GM12801 (cell line): Measurements from ENCODE around the gene ITGAD.

ENCODE experiments used
- TF ChIP-seq, protein P1 (sequence below): IDR thresholded peaks from one replicate; pipeline ENCODE4 v1.5.1; 2011; ENCODE audit warnings: control low read depth; ENCODE audit not compliant: insufficient read length; ENCODE audit errors: extremely low read depth

Gene ITGAD

DNA sequence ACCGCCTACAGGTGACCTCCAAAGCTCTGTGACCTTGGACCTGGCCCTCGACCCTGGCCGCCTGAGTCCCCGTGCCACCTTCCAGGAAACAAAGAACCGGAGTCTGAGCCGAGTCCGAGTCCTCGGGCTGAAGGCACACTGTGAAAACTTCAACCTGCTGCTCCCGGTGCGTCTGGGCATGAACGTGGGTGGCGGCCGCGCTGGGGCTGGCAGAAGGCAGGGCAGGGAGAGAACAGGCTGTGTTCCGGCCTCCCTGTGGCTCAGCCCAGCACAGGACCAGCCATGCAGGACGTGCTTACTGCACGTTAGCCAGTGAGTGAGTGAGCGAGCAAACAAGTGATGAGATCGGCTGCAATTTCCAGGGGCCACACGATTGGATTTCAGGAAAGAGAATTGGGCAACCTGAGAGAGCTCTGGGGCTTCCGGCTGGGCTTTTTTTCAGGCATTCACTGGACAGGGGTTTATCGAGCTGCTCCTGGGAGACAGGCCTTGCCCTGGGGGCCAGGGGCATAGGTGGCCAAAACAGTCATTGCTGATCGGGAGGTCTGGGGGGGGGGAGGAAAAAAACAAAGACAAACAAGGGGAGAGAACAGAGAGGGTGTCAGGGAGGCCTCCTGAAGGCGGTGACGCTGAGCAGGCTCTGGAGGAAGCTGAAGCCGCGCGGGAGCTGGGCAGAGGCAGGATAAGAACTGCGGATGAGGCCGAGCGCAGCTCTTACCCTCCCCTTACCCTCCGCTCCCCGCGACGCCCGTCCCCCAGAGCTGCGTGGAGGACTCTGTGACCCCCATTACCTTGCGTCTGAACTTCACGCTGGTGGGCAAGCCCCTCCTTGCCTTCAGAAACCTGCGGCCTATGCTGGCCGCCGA lies 21.3 kb upstream of the ITGAD start:
- TF ChIP-seq, protein P1, sequence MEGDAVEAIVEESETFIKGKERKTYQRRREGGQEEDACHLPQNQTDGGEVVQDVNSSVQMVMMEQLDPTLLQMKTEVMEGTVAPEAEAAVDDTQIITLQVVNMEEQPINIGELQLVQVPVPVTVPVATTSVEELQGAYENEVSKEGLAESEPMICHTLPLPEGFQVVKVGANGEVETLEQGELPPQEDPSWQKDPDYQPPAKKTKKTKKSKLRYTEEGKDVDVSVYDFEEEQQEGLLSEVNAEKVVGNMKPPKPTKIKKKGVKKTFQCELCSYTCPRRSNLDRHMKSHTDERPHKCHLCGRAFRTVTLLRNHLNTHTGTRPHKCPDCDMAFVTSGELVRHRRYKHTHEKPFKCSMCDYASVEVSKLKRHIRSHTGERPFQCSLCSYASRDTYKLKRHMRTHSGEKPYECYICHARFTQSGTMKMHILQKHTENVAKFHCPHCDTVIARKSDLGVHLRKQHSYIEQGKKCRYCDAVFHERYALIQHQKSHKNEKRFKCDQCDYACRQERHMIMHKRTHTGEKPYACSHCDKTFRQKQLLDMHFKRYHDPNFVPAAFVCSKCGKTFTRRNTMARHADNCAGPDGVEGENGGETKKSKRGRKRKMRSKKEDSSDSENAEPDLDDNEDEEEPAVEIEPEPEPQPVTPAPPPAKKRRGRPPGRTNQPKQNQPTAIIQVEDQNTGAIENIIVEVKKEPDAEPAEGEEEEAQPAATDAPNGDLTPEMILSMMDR = no peak

DNA sequence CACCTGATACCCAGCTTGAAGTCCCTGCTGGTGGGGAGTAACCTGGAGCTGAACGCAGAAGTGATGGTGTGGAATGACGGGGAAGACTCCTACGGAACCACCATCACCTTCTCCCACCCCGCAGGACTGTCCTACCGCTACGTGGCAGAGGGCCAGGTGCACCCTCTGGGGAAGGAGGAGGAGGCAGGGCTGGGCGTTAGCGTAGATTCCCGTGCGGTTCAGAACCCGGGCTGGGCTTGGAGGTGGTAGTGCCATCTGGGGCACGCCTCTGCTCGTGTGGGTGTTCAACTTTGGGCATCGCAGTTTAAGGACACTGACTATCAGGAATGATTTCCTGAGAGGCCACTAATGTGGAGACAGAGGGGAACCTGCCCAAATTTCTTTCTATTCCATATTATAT lies 19.9 kb upstream of the ITGAD start:
- TF ChIP-seq, protein P1 = no peak

DNA sequence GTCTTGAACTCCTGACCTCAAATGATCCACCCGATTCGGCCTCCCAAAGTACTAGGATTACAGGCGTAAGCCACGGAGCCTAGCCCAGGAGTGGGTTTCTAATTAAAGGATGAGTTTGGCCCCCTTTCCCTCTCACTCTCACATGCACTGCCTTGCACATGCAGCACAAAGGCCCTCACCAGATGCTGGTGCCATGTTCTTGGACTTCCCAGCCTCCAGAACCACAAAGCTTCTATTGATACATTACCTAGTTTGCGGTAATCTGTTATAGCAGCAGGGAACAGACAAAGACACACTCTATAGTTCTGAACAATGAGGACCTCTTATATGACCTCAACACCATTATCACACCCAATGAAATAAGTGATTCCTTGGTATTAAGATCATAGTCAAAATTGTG lies 17.9 kb upstream of the ITGAD start:
- TF ChIP-seq, protein P1 = no peak

DNA sequence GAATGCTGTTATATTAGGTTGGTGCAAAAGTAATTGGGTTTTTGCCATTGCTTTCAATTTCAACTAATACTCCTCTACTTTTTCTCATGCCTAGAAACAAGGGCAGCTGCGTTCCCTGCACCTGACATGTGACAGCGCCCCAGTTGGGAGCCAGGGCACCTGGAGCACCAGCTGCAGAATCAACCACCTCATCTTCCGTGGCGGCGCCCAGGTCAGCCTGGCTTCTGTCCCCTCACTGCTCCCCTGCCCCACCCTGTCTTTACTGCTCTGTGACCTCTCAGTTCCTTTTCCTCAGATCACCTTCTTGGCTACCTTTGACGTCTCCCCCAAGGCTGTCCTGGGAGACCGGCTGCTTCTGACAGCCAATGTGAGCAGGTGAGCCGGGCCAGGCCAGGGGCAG lies 16.4 kb upstream of the ITGAD start:
- TF ChIP-seq, protein P1 = no peak

DNA sequence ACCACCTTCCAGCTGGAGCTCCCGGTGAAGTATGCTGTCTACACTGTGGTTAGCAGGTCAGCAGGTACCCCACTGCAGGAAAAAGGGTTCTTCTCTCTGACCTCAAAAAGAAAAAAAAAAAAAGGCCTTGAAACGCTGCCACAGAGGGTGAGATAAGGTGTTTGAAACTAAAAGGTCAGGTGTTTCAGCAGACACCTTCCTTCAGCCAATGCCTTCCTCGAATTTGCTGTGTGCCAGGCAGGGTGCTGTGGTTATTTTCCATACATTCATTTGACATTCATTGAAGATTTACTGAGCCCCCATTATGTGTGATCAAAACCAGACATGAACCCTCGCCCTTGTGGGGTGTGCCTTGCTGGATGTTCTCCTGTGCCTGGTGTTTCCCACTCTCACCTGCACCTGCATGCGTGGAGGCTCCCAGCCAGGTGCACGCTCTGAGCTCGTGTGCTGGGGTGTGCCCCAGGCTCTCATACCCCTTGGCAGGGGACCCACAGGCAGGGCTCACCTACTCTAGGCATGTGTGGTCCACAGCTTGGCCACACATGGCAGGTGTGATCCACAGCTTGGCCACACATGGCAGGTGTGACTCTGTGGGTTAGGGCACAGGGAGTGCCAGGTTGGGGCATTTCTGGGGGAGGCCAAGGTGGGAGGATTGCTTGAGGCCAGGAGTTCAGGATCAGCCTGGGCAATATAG lies 15.8 kb upstream of the ITGAD start:
- TF ChIP-seq, protein P1 = no peak

DNA sequence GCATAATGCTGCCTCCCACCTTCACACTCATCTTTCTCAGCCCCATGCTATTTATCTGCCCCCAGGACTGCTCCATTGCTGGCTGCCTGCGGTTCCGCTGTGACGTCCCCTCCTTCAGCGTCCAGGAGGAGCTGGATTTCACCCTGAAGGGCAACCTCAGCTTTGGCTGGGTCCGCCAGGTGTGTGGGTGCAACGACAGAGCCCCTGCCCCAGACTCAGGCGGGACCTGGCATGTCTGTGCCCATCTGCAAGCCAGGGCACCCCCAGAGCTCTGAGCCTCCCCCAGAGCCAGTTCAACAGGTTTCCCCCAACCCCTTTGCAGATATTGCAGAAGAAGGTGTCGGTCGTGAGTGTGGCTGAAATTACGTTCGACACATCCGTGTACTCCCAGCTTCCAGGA lies 12.9 kb upstream of the ITGAD start:
- TF ChIP-seq, protein P1 = no peak

DNA sequence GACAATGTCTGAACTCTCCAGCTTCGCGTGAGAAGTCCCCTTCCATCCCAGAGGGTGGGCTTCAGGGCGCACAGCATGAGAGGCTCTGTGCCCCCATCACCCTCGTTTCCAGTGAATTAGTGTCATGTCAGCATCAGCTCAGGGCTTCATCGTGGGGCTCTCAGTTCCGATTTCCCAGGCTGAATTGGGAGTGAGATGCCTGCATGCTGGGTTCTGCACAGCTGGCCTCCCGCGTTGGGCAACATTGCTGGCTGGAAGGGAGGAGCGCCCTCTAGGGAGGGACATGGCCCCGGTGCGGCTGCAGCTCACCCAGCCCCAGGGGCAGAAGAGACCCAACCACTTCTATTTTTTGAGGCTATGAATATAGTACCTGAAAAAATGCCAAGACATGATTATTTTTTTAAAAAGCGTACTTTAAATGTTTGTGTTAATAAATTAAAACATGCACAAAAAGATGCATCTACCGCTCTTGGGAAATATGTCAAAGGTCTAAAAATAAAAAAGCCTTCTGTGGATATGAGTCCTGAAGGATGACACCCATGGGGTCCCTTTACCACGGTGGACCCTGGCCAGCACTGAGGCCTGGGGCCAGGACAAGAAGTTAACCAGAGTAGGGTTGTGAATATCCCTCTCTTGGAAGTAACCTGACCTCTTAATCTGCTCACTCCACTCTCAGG lies 10.5 kb upstream of the ITGAD start:
- TF ChIP-seq, protein P1 = no peak
